Activated CD4-positive, alpha-beta T cell treated with anti-CD3 and anti-CD28 coated beads, Interleukin-2, amount 10 ng/mL, durations not matched to agents 24 days and 14 days (primary cell): Measurements from ENCODE around the gene KCTD15. TPM values are rescaled to one million over a fixed set of nuclear protein-coding genes. Genes with fewer than 3 reads are reported as not detected.

Experiments used
- DNase-seq: peaks from one replicate; pipeline ENCODE4 v3.0.0; 2022
- H3K27ac Mint-ChIP-seq: one replicate; pipeline ENCODE4 v1.8.0; 2022; ENCODE audit warnings: mild to moderate bottlenecking, mixed read lengths
- H3K27me3 Mint-ChIP-seq: one replicate; pipeline ENCODE4 v1.8.0; 2022; ENCODE audit warnings: mixed read lengths
- H3K36me3 Mint-ChIP-seq: one replicate; pipeline ENCODE4 v1.8.0; 2022; ENCODE audit warnings: low read depth, mild to moderate bottlenecking, mixed read lengths
- H3K4me1 Mint-ChIP-seq: one replicate; pipeline ENCODE4 v1.8.0; 2021; ENCODE audit warnings: mixed read lengths
- H3K4me3 Mint-ChIP-seq: one replicate; pipeline ENCODE4 v1.8.0; 2022; ENCODE audit warnings: mild to moderate bottlenecking, moderate library complexity, mixed read lengths
- H3K9me3 Mint-ChIP-seq: one replicate; pipeline ENCODE4 v1.8.0; 2021; ENCODE audit warnings: mixed read lengths
- intact Hi-C: fragments of 100-400 bp; cut with micrococcal nuclease; formaldehyde crosslinking; loops from one replicate; pipeline ENCODE4 v1.15.1; 2023
- total RNA-seq: library from RNA; stranded (reverse); gene quantifications from 2 replicates; pipeline ENCODE4 v1.2.3, GENCODE V29; 2022

KCTD15 gene
- total RNA-seq, 1 donor from 2014 or later = 12.1 TPM

DNA sequence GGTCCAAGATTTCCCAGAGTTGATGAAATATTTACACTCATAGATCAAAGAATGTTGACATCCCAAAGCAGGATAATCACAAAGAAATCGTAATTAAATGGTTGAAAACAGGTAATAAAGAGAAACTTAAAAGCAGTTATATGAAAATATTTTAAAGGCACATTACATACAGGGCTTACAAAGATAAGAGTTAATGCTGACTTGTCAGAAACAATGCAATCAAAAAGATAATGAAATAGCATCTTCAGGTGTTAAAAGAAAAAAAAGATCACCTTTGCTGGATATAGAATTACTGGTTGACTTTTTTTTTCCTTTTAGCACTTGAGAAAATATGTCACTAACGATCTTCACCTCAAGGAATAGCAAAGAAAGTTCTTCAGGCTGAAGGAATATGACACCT is 48.8 kb downstream of the KCTD15 start:
- Mint-ChIP-seq H3K27ac (no peak overlapping the region), H3K27me3 (peaks cover 17% of the 10 kb centered on the region), H3K4me3 (no peak overlapping the region), H3K9me3 (no peaks in the 10 kb centered on the region), H3K4me1 (no peaks in the 10 kb centered on the region), H3K36me3 (no peaks in the 10 kb centered on the region)
- intact Hi-C loops = no loop called here
- DNase-seq = no peak

- H3K4me3 Mint-ChIP-seq = no peak overlapping the region
- no peak overlapping the region for H3K27ac Mint-ChIP-seq
- DNase-seq = no peak
- no peaks in the 10 kb centered on the region for H3K9me3 Mint-ChIP-seq
- peaks cover 9% of the 10 kb centered on the region for H3K27me3 Mint-ChIP-seq
- H3K36me3 Mint-ChIP-seq = no peaks in the 10 kb centered on the region
- intact Hi-C loops = no loop called here
- H3K4me1 Mint-ChIP-seq = no peaks in the 10 kb centered on the region
Observed at GRCh38 chr19:33849551-33850147, 53.0 kb downstream of the KCTD15 start.

DNA sequence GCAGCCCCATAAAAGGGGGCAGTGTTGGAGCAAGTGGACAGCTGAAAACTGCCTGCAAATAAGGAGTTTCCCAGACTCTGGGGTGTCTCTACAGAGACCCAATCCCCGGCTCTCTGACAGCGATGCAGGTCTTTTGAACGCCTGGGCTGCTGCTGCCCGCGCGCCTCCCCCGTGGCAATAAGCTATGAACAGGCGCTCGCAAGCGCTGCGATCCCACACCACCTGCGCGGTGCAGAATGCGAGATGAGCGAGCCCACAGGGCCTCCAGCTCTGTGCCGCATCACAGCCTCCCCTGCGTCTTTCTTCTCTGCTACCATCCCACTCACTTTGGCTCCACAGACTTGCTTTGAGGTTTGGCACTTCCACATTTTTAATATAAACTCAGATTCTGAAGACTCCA is 62.3 kb downstream of the KCTD15 start:
- no peak for DNase-seq
- no peaks in the 10 kb centered on the region for H3K4me1 Mint-ChIP-seq
- no peaks in the 10 kb centered on the region for H3K36me3 Mint-ChIP-seq
- H3K9me3 Mint-ChIP-seq = no peaks in the 10 kb centered on the region
- H3K27ac Mint-ChIP-seq = no peak overlapping the region
- no peaks in the 10 kb centered on the region for H3K27me3 Mint-ChIP-seq
- no peak overlapping the region for H3K4me3 Mint-ChIP-seq
- intact Hi-C loops = no loop called here

- Mint-ChIP-seq H3K36me3 (no peaks in the 10 kb centered on the region), H3K27ac (no peak overlapping the region), H3K27me3 (no peaks in the 10 kb centered on the region), H3K4me1 (no peaks in the 10 kb centered on the region), H3K9me3 (no peaks in the 10 kb centered on the region), H3K4me3 (no peak overlapping the region)
- intact Hi-C loops = no loop called here
- DNase-seq = no peak
Observed at GRCh38 chr19:33860312-33861090, 63.8 kb downstream of the KCTD15 start.

GRCh38 chr19:33861950-33862349 is 65.3 kb downstream of the KCTD15 start:
- no peak for DNase-seq
- H3K9me3 Mint-ChIP-seq = no peaks in the 10 kb centered on the region
- no peak overlapping the region for H3K27ac Mint-ChIP-seq
- no peaks in the 10 kb centered on the region for H3K36me3 Mint-ChIP-seq
- H3K27me3 Mint-ChIP-seq = no peaks in the 10 kb centered on the region
- H3K4me3 Mint-ChIP-seq = no peak overlapping the region
- no peaks in the 10 kb centered on the region for H3K4me1 Mint-ChIP-seq
- intact Hi-C loops = no loop called here

- Mint-ChIP-seq H3K4me1 (no peaks in the 10 kb centered on the region), H3K36me3 (no peaks in the 10 kb centered on the region), H3K9me3 (no peaks in the 10 kb centered on the region), H3K27me3 (no peaks in the 10 kb centered on the region), H3K4me3 (no peak overlapping the region), H3K27ac (no peak overlapping the region)
- DNase-seq = no peak
- intact Hi-C loops = no loop called here
Observed at GRCh38 chr19:33862981-33863380, 66.3 kb downstream of the KCTD15 start.

DNA sequence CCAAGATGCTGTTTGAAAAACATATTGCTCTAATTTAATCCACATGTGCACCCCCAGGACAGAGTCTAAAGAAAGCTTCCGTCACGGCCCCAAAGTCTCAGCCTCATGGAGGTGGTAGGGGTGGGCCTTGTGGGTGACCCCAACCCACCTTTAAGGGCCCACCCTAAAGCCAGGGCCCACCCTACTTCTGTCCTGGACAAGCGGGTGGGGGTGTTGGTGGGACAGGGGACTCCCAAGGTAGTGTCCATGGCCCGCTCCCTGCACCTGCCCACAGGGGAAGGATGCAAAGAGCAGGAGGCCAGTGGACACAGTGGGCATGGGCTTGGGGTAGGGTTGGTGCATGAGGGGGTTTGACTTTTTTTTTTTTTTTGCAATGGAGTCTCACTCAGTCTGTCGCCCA is 66.8 kb downstream of the KCTD15 start:
- intact Hi-C loops = no loop called here
- H3K27ac Mint-ChIP-seq = no peak overlapping the region
- no peaks in the 10 kb centered on the region for H3K4me1 Mint-ChIP-seq
- H3K4me3 Mint-ChIP-seq = no peak overlapping the region
- no peaks in the 10 kb centered on the region for H3K9me3 Mint-ChIP-seq
- H3K27me3 Mint-ChIP-seq = no peaks in the 10 kb centered on the region
- DNase-seq = no peak
- H3K36me3 Mint-ChIP-seq = no peaks in the 10 kb centered on the region

DNA sequence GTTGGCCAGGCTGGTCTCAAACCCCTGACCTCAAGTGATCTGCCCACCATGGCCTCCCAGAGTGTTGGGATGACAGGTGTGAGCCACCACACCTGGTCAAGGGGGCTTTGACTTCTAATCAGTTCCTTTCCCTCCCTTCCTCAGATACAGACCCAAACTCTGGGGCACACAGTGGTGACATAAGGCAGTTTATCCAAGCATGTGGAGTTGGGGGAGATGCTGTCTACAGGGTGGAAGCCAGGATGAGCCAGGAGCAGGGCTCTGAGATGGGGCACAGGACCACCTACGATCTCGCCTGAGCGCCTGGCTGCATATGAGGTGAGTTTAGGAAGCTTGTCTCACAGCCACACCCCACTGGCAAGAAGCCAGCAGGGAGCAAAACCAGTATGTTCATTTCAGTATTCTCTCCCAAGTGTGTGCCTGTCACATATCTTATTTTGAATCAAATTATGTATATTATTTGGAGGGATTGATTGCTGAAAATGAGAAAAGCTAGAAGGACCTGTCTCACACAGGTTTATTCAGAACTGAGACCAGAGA is 67.7 kb downstream of the KCTD15 start:
- DNase-seq = no peak
- Mint-ChIP-seq H3K4me3 (no peak overlapping the region), H3K27ac (no peak overlapping the region), H3K27me3 (peaks cover 4% of the 10 kb centered on the region), H3K4me1 (no peaks in the 10 kb centered on the region), H3K9me3 (no peaks in the 10 kb centered on the region), H3K36me3 (no peaks in the 10 kb centered on the region)
- intact Hi-C loops = no loop called here

DNA sequence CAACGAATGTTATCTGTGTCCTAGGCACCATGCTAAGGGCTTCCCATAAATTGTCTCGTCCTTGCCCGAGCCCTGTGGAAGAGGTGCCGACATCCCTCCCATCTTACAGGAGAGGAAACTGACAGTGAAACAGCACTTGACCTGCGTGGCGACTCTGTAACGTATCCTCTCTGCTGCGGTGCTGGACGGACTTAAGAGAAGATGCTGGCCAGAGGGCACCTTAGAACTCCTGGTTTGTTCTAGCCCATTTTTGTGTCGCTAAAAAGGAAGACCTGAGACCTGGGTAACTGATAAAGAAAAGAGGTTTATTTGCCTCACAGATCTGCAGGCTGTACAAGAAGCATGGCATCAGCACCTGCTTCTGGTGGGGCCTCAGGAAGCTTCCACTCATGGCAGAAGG is 68.6 kb downstream of the KCTD15 start:
- peaks cover 6% of the 10 kb centered on the region for H3K27me3 Mint-ChIP-seq
- H3K36me3 Mint-ChIP-seq = no peaks in the 10 kb centered on the region
- intact Hi-C loops = no loop called here
- no peaks in the 10 kb centered on the region for H3K4me1 Mint-ChIP-seq
- DNase-seq = no peak
- H3K4me3 Mint-ChIP-seq = no peak overlapping the region
- no peaks in the 10 kb centered on the region for H3K9me3 Mint-ChIP-seq
- no peak overlapping the region for H3K27ac Mint-ChIP-seq

Other genes starting within 250 kb of the KCTD15 start
- not detected in 2 replicates for gene CHST8, start 174.9 kb upstream of the KCTD15 start, total RNA-seq